ENCODE data around the gene KCNQ1.

The KCNQ1 gene, protein sequence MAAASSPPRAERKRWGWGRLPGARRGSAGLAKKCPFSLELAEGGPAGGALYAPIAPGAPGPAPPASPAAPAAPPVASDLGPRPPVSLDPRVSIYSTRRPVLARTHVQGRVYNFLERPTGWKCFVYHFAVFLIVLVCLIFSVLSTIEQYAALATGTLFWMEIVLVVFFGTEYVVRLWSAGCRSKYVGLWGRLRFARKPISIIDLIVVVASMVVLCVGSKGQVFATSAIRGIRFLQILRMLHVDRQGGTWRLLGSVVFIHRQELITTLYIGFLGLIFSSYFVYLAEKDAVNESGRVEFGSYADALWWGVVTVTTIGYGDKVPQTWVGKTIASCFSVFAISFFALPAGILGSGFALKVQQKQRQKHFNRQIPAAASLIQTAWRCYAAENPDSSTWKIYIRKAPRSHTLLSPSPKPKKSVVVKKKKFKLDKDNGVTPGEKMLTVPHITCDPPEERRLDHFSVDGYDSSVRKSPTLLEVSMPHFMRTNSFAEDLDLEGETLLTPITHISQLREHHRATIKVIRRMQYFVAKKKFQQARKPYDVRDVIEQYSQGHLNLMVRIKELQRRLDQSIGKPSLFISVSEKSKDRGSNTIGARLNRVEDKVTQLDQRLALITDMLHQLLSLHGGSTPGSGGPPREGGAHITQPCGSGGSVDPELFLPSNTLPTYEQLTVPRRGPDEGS

DNA sequence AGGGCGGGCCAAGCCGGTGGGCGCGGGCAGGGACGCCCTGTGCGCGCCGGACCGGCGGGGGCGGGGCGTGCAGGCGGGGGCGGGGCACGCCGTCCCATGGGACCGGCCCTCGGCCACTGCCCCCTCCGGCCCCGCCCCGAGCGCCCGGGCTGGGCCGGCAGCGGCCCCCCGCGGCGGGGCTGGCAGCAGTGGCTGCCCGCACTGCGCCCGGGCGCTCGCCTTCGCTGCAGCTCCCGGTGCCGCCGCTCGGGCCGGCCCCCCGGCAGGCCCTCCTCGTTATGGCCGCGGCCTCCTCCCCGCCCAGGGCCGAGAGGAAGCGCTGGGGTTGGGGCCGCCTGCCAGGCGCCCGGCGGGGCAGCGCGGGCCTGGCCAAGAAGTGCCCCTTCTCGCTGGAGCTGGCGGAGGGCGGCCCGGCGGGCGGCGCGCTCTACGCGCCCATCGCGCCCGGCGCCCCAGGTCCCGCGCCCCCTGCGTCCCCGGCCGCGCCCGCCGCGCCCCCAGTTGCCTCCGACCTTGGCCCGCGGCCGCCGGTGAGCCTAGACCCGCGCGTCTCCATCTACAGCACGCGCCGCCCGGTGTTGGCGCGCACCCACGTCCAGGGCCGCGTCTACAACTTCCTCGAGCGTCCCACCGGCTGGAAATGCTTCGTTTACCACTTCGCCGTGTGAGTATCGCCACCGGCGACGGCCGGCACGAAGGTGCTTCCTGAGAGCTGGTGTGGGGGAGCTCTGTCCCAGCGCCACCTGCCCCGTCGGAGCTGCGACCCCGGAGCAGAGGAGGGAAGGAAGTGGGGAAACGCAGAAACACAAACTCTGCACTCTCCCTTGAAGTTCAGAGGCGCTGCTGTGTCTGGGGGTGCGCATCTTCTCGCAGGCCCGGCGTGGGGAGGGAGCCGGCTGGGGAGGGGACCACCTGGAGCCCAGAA, at the start of gene KCNQ1:
Gene KCNQ1, plus strand, starts transcription at position 188 of the 925 bp plus-strand sequence. Its CDS starts 91 bp downstream, at position 279.
- peak; percentile 40 for DNase-seq

DNA sequence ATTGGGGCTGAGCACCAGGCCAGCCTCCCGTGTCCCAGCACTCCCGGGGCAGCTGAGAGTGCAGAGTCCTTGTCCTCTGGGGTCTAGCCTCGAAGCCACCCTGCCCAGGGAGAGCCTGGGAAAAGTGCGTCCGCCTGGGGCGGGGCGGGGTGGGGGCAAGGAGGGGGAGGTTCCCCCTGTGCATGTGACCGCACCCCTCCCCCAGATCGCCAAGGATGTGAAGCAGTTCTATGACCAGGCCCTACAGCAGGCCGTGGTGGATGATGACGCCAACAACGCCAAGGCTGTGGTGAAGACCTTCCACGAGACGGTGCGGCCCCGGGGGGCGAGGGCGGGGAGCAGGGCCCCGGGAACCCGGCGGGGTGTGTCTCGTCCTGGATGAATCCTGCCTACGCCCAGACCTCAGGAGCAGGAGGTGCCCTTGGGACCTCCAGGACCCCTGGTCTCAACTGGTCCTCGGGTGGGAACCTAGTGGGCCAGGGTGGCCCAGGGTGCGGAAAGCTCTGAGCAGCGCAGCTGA, 49.5 kb upstream of the KCNQ1 start:
- no peak for DNase-seq

DNA sequence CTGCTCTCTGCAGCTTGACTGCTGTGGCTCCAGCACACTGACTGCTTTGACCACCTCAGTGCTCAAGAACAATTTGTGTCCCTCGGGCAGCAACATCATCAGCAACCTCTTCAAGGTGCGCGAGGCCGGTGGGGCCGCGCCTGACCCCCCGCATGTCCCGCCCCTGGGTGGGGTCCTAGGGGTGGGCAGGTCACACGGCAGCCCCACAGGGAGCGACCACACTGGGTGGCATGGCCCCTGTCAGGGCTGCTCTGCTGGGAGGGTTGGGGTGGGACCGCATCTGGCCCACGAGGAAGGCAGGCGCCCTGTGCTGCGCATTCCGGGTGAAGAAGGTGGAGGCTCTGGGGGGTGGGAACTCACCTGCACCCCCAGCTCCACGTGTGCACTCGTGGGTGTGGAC, 49.0 kb upstream of the KCNQ1 start:
- DNase-seq: no peak

DNA sequence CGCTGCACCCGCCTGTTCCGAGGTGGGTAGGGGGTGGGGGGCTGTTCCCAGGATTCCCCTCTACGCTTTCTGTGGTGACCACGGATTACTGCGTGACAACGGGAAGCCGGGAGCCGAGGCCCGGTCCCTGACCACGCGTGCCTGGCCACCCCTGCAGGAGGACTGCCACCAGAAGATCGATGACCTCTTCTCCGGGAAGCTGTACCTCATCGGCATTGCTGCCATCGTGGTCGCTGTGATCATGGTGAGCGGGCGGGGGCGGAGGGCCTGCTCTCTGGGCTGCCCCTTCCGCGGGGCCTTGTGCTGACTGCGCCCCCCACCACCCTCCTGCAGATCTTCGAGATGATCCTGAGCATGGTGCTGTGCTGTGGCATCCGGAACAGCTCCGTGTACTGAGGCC, 48.3 kb upstream of the KCNQ1 start:
- no peak for DNase-seq

DNA sequence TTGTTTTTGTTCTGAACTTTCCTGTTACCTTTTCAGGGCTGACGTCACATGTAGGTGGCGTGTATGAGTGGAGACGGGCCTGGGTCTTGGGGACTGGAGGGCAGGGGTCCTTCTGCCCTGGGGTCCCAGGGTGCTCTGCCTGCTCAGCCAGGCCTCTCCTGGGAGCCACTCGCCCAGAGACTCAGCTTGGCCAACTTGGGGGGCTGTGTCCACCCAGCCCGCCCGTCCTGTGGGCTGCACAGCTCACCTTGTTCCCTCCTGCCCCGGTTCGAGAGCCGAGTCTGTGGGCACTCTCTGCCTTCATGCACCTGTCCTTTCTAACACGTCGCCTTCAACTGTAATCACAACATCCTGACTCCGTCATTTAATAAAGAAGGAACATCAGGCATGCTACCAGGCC, 47.8 kb upstream of the KCNQ1 start:
- no peak for DNase-seq

DNA sequence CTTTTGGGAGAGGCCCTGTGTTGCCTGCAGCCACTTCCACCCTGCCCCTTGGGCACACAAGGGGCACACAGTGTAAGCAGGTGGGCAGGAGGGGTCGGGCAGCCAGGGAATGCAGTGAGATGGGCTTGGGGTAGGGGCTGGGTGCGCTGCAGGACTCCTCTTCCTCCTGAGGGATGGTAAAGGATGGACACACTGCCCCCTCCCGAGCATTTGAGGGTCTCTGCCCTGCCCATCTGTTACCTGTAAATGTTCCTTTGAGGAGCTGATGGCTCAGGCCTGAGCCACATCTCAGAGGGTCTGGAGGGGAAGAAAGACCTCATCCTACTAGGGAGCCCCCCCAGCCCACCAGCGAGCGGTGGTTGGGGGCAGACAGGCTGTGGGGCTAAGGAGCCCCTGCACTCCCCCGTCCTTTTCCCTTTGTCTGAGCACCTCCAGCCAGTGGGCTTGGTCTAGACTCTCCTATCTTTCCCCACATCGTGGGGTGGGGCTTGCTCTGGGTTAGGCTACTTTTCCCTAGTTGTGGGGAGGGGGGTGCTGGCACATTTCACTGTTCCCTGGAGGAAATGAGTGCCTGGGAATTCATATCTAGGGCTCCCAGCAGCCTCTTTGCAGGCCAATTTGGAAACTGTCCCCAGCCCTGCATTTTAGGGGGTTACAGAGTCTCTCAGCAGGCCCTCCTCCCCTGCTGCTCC, 46.0 kb upstream of the KCNQ1 start:
- no peak for DNase-seq

DNA sequence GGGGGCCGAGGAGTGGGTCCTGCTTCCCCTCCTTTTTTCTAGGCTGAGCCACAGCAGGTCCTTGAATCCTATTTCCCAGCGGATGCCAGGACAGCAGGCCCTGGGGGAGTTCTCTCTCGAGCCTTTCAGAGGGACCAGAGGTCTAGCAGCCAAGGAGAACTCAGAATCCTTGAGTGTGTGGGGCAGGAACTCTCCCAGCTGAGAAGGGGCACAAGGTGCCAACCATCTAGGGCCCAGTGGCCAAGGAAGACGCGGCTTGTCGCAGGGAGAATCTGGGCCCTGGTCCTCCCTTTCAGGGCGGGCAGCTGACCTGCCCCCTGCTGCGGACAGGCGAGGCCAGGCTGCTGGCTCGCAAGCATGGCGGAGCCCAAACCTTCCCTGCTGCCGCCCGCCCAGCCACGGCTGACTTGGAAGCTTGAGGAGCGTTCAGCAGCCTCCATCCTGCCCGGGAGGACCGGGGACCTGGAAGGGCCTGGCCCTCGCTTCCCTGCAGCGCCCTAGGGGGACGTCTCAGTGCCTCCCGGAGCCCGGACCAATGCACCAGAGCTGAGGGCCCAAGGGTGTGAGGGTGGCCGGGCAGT, 45.2 kb upstream of the KCNQ1 start:
- no peak for DNase-seq

DNA sequence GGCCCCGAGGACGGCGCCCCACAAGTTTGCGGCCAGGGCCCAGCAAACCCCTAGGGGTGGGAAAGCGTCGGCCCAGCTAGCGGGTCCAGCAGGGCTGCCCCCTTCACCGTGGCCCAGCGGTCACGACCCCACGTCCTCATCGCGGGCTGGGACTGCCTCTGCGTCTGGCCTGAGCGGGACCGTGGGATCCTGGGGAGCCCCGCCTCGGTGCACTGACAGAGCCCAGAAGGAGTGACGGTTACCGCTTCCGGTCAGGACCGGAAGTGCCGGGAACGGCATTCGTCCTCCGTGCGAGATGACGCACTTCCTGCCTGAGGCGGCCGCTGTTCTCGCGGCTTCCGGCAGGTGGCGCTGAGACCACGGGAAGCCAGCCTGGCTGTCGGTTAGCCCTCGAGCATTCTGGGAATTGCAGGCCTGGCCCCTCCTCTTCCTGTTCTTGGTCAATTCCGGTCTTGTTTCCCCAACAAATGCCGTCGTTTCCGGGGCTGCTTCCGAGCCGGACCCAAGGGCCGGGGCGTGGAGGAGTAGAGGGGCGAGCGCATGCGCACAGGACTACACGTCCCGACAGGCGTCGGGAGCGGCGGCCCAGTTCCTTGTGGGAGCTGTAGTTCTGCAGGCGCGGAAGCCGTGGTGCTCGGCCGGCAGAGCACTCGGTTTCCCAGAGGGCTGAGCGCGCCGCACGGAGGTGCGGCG, 44.6 kb upstream of the KCNQ1 start, which contains the start of gene TSSC4:
Gene TSSC4, plus strand, starts transcription at position 682 of the 693 bp plus-strand sequence. CDS start 1,884 bp downstream, outside the sequence.
- DNase-seq: peak; percentile 100

DNA sequence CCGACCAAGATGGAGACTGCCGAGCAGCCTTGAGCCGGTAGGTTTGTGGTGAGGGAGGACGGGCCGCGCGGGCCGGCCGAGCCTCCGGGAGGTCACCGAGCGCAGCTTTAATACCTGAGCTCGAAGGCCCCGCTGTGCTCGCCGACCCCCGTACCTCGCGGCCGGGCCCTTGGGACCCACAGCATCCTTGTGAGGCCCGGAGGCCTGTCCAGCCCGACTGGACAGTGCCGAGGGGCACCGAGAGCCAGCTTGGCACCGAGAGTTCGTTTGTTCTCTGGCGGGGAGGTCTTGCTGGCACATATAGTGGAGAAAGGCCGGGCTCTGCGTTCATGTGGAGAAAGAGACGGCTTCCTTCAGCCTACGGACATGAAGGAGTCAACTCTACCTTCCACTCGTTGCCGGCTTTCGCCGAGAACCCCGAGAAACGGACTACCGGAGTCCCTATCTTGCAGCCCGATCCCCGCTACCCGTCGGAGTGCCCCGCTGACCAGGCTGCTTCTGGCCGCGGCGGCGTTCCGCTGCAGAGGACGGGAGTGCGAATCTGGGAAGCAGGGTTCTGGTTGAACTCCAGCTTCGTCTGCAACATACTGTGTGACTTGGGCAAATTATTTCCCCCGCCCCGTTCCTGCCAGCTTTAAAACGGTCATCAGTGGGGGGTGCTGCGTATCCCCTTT, 43.9 kb upstream of the KCNQ1 start:
- DNase-seq: no peak

DNA sequence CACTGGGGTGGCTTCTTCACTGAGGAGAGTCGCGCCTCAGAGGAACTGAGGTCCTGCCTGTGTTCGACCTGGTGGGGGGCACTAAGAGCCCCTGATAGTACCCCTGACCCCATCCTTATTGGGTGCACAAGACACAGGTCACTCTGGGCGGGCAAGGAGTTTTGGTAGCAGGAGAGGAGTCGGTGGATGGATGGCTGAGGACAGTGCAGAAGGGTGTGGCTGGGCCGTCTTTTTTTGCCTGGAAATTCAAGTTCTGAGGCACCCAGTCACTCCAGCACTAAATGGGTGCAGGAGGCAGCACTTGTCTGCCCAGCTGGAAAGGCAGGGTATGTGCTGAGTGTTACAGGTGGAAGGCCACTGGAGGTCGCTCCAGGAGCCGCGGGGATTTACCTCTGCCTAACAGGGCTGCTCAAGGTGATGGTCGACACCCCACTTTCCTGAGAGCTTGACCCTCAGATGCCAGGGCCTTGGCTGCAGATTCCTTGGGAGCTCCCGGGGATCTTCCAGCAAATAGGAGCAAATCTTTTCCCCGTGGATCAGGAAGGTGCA, 43.3 kb upstream of the KCNQ1 start:
- no peak for DNase-seq

DNA sequence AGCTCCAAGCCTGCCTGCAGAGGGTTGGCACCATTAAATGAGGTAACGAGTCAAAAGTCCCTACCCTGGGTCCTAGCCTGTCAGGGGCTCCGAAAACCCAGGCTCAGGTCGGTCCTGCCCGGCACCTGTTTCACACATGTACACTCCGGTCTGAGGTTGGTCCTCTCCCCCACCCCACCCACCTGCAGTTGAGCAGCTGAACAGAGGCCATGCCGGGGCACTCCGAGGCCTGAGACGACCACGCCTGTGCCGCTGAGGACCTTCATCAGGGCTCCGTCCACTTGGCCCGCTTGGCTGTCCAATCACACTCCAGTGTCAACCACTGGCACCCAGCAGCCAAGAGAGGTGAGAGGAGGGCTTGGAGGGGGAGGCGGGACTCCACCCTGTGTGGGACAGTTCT, 42.7 kb upstream of the KCNQ1 start:
- DNase-seq: no peak

DNA sequence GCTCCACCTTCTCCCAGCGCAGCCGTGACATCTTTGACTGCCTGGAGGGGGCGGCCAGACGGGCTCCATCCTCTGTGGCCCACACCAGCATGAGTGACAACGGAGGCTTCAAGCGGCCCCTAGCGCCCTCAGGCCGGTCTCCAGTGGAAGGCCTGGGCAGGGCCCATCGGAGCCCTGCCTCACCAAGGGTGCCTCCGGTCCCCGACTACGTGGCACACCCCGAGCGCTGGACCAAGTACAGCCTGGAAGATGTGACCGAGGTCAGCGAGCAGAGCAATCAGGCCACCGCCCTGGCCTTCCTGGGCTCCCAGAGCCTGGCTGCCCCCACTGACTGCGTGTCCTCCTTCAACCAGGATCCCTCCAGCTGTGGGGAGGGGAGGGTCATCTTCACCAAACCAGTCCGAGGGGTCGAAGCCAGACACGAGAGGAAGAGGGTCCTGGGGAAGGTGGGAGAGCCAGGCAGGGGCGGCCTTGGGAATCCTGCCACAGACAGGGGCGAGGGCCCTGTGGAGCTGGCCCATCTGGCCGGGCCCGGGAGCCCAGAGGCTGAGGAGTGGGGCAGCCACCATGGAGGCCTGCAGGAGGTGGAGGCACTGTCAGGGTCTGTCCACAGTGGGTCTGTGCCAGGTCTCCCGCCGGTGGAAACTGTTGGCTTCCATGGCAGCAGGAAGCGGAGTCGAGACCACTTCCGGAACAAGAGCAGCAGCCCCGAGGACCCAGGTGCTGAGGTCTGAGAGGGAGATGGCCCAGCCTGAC, 41.7 kb upstream of the KCNQ1 start:
- DNase-seq: no peak

DNA sequence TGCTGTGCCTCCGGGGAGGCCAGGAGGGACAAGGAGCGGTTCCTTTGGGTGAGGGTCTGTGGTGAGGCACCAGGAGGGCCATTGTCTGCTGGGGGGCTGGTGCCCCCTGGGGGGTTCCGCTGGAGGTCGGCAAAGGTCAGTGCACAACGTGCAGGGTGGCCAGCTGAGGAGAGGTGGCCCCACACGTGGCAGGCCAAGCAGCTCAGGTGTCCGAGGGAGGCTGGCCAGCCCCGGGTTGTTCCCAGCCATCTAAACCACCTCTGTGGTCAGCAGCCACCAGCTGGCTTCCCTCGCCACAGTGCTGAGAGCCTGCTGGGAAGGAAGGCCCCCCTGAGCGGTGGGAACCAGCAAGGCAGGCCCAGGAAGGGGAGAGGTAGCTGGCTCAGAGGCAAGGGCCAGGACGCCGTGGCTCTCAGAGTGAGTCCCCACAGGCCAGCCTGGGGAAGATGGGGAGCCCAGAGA, 40.0 kb upstream of the KCNQ1 start:
- no peak for DNase-seq

DNA sequence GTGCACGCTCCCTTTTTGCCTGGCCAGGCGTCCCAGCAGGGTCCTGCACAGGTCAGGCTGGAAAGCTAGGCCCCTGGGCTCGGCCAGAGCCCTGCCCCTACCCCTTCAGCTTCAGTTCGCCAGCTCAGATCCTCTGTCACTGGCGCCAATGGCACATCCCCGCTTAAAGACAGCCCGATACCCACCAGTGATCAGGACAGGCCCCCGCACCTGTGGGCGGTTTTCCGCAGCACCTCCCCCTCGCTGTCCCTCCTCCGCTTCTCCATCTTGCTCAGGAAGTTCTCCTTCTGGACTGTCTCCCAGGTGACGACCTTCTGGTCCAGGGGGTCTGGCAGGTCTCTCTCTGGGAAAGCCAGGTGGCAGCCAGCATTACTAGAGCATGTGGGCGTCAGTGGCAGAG, 38.4 kb upstream of the KCNQ1 start:
- DNase-seq: no peak

DNA sequence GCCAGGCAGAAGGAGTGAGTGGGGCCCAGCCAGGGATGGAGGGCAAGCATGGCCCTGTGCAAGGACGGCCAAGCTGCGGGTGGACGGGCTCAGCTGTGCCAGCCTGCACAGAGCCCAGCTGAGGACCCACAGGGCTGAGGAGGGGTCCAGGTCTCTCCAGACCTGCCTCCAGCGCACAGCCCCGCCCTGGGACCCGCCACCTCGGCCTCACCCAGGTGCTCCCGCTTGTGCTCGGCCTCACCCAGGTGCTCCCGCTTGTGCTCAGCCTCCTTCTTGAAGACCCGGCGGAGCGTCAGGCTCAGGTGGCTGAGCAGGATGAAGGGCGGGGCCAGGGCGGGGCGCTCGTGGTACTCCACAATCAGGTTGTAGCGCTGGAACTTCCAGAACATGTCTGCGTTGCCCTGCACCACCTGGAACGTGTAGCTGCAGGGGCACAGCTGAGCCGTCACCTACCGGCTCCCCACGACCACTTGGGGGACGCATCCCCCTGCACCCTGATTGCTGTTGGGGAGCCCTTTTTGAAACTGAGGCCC, 37.9 kb upstream of the KCNQ1 start:
- no peak for DNase-seq

DNA sequence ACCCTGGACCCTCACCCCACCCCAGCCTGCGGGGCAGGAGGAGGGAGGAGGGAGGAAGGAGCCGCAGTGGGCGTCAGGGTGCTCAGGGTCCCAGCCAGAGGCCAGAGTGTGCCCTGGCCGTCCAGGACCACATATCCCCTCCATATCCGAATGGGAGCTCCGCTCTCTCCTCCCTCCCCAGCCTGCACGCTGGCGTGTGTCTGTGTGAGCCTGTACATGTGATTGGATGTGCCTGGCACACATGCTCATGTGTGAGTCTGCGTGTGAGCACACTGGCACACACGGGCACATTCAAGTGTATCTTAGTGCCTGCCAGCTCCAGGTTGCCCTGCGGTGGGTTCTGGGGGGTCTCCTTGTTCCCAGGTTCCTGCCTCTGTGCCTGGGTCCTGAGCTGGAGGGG, 36.1 kb upstream of the KCNQ1 start:
- DNase-seq: no peak

DNA sequence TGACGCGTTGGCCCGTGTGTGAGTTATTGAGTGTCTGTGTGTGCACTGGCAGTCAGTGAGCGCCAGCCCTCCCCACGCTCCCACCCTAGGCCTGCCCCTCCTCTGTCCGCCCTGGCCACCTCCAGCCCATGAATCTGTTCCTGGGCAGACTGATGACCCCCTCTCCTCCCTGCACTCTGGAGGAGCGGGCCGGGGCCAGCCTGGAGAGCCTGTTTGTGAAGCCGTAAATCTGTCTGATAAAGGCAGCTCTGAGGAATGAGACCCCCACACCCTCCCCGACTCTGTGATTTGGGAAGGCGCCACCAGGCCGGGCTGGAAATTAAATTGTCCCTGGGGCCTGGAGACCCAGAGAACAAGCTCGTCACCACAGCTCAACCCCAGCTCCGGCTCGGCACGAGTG, 35.7 kb upstream of the KCNQ1 start:
- DNase-seq: no peak

DNA sequence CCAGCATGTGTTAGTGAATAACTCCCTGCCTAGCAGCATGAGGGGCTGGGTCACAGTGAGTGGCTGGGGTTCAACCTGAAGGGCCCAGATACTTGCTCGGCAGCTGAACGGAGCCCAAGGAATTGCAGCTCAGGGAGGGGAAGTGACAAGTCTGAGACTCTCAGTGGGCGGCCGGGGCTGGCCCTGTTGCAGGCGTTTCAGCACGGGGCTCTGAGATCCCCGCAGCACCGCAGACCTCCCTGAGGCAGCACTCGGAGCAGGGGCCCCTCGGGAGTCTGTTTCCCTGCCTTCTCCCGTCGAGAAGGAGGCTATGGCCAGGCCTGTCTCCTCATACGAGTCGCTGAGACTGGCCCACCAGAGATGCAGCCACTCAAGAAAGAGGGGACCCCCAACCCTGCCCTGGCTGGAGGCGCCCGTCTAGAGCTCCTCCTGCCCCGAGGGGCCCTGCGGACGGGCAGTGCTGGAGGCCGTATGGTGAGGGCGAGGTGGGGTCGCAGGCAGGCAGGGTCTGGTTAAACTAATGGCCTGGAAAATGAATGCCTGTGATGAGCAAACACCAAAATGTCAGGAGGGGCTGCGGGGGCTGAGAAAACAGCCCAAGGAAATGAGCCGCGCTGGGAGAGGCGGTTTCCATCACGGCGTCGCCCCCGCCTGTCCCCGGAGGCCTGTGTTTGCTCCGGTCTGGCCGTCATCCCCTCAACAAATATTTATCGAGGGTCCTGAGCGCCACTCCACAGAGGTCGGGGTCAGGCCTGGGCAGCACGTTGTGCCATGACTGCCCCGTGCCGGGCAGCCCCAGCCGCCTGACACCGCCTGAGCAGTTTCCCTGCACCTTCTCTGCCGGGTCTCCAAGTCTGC, 35.0 kb upstream of the KCNQ1 start:
- DNase-seq: no peak

All from left hindlimb (tissue), 1 donor.